ENCODE measurements around the gene RTP5.
"Not testable (repeated sequence)": the region's sequence is repeated elsewhere in the genome, so short reads cannot be mapped to it uniquely, and the experiment has no call there.

The RTP5 gene

DNA sequence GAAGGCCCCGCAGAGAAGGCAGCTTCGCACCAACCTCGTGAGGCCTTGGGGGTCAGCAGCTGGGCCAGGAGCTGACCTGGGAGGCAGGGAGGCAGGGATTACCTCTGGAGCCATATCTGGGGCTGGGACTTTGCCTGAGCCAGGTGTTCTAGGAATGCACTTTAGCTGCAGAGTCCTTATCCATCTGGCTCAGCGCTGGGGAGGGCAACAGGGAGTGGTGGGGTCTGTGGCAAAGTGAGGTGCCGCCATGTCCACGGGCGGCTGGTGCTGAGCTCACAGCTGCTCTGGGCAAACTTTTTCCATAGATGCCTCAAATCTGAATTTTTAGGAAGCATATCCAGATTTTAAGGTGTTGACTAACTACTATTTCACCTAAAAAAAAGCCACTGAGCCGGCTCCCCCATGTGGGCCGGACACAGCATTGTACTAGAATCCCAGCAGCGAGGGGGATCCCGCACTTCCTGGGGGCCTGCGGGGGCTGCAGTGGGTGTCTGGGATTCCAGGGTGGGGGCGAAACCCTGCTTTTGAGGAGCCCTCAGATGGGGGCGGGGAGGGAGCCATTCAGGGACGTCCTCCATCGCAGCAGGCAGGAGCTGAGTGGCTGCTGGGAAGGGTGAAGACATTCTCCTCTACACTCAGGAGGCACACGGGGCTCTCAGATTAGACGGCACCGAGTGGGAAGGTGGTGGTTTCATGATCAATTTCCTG is 34.6 kb downstream of the RTP5 start:
- Histone ChIP-seq H3K36me3 (ENCODE audit: control insufficient read depth in 1 of 2, insufficient read depth in 2 of 2, low read length in 2 of 2) (no peaks in the 10 kb centered on the region), H3K4me1 (ENCODE audit: control insufficient read depth in 1 of 2, insufficient read depth in 2 of 2, low read length in 2 of 2) (peaks cover 0 to 2% of the 10 kb centered on the region in 2 donors), H3K27me3 (ENCODE audit: low read depth, low read length) (no peaks in the 10 kb centered on the region), H3K27ac (ENCODE audit: low read length) (no peak overlapping the region), H3K4me3 (ENCODE audit: low read depth in 1 of 2, low read length in 2 of 2) (no peak overlapping the region), H3K9me3 (ENCODE audit: control insufficient read depth in 1 of 2, low read length in 2 of 2) (no peaks in the 10 kb centered on the region)

DNA sequence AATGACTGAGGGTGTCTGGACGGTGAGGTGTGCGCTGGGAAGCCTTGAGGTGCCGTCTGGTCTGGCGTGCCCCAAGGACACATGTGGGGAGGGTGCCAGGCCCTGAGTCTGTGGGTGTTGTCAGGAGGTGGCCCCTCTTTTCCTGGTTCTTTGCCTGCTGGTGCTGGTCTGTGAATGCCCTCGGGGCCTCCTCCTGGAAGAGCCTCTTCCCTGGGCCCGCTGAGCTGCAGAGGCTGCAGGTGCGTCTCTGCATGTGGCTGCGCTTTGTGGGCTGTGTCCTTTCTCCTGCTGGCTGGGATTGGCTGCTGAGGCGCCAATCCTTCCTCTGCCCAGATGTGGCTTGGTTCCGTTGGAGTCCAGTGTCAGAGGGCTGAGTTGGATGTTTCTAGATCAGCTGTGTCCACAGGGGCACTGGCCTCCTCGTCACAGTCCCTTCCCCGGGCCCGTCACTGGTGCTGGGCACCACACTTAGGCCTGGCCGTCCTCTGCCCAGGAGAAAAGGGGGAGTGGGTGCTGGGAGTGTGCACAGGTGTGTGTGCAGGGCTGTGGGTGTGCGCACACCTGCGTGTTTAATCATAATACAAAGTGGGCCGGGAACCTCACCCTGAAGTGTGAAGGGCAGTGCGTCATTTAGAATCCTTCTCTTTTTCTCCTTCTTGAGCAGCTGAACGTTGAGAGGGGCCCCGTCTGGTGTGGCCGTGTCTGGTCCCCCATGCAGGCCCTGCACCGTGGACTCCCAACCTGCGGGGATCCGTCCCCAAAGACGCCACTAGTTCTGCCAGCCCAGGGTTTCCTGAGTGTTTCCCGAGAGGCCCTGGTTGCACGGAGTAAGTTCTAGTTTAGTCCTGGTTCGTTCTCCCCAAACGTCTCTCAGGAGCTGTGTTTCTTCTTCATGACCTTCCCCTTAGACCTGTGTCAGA is 35.5 kb downstream of the RTP5 start:
- Histone ChIP-seq H3K27ac (ENCODE audit: low read length) (no peak overlapping the region), H3K9me3 (ENCODE audit: control insufficient read depth in 1 of 2, low read length in 2 of 2) (no peaks in the 10 kb centered on the region), H3K4me3 (ENCODE audit: low read depth in 1 of 2, low read length in 2 of 2) (no peak overlapping the region), H3K36me3 (ENCODE audit: control insufficient read depth in 1 of 2, insufficient read depth in 2 of 2, low read length in 2 of 2) (no peaks in the 10 kb centered on the region), H3K27me3 (ENCODE audit: low read depth, low read length) (no peaks in the 10 kb centered on the region), H3K4me1 (ENCODE audit: control insufficient read depth in 1 of 2, insufficient read depth in 2 of 2, low read length in 2 of 2) (no peaks in the 10 kb centered on the region)

DNA sequence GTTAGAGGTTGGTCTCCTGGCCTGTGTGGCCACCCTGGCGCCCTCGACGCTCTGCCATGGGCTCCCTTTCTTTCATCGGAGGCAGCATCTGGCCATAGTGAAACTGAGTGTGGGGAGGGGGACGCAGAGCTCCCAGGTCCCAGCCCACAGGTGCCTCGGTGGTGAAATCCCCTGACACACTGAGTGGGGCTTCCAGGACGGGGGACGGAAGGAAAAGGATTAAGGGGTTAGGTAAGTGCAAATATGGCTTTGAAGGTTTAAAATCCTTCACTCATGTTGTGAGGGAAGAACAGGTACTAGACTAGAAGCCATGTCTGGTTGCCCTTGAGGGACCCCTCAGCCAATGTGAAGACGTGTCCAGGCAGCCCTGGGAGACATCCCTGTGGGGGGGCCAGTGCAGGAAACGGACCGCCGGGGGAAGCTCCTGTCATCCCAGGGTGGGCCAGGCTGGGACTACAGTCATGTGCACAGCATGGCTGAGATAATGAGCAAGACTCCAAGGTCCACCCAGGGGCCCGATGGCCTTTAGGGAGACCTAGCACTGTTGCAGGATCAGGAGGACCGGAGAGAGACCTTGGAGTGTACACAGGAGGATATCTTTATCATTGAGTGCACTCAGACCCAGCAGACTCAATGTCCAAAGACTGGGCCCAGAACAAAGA is 36.3 kb downstream of the RTP5 start:
- no peak overlapping the region for H3K4me3 ChIP-seq (ENCODE audit: low read depth in 1 of 2, low read length in 2 of 2)
- no peaks in the 10 kb centered on the region for H3K27me3 ChIP-seq (ENCODE audit: low read depth, low read length)
- no peaks in the 10 kb centered on the region for H3K4me1 ChIP-seq (ENCODE audit: control insufficient read depth in 1 of 2, insufficient read depth in 2 of 2, low read length in 2 of 2)
- no peaks in the 10 kb centered on the region for H3K9me3 ChIP-seq (ENCODE audit: control insufficient read depth in 1 of 2, low read length in 2 of 2)
- H3K36me3 ChIP-seq (ENCODE audit: control insufficient read depth in 1 of 2, insufficient read depth in 2 of 2, low read length in 2 of 2): no peaks in the 10 kb centered on the region
- no peak overlapping the region for H3K27ac ChIP-seq (ENCODE audit: low read length)

DNA sequence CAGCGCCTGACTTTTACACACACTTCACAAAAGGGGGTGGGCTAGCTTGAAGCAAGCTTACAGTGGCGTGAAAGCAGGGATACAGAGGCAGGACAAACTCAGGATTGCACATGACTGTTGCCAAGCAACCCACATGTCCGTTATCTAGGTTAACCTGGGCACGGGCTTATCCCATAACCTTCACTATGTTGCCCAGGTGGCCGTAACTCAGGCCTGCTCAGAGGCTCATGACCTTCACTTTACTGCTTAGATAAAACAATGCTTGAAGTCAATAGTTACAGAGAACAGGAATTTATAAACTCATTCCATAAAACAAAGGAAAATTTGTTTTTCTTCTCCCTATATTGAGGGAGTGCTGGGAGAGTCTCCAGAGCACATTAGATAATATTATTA is 36.8 kb downstream of the RTP5 start:
- not testable (repeated sequence) for H3K9me3 ChIP-seq (ENCODE audit: control insufficient read depth in 1 of 2, low read length in 2 of 2); H3K36me3 ChIP-seq (ENCODE audit: control insufficient read depth in 1 of 2, insufficient read depth in 2 of 2, low read length in 2 of 2); H3K4me3 ChIP-seq (ENCODE audit: low read depth in 1 of 2, low read length in 2 of 2); H3K27me3 ChIP-seq (ENCODE audit: low read depth, low read length); H3K4me1 ChIP-seq (ENCODE audit: control insufficient read depth in 1 of 2, insufficient read depth in 2 of 2, low read length in 2 of 2); H3K27ac ChIP-seq (ENCODE audit: low read length)

- H3K4me1 ChIP-seq (ENCODE audit: control insufficient read depth in 1 of 2, insufficient read depth in 2 of 2, low read length in 2 of 2): no peaks in the 10 kb centered on the region
- no peaks in the 10 kb centered on the region for H3K36me3 ChIP-seq (ENCODE audit: control insufficient read depth in 1 of 2, insufficient read depth in 2 of 2, low read length in 2 of 2)
- no peak overlapping the region for H3K27ac ChIP-seq (ENCODE audit: low read length)
- H3K4me3 ChIP-seq (ENCODE audit: low read depth in 1 of 2, low read length in 2 of 2): no peak overlapping the region
- H3K9me3 ChIP-seq (ENCODE audit: control insufficient read depth in 1 of 2, low read length in 2 of 2): no peaks in the 10 kb centered on the region
- H3K27me3 ChIP-seq (ENCODE audit: low read depth, low read length): no peaks in the 10 kb centered on the region
Measured at GRCh38 chr2:241906826-241907570, 37.5 kb downstream of the RTP5 start.

DNA sequence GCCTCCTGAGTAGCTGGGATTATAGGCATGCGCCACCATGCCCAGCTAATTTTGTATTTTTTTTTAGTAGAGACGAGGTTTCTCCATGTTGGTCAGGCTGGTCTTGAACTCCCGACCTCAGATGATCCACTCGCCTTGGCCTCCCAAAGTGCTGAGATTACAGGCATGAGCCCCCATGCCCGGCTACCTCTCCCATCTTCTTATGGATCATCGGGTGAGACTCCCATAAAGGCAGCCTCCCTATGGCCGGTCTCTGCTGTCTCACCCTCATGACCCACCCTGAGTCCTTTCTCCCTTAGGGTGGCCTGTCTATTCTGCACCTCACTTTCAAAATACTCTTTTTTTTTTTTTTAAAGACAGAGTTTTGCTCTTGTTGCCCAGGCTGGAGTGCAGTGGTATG is 38.3 kb downstream of the RTP5 start:
- H3K36me3 ChIP-seq (ENCODE audit: control insufficient read depth in 1 of 2, insufficient read depth in 2 of 2, low read length in 2 of 2); H3K4me3 ChIP-seq (ENCODE audit: low read depth in 1 of 2, low read length in 2 of 2); H3K27me3 ChIP-seq (ENCODE audit: low read depth, low read length); H3K4me1 ChIP-seq (ENCODE audit: control insufficient read depth in 1 of 2, insufficient read depth in 2 of 2, low read length in 2 of 2); H3K9me3 ChIP-seq (ENCODE audit: control insufficient read depth in 1 of 2, low read length in 2 of 2); H3K27ac ChIP-seq (ENCODE audit: low read length): not testable (repeated sequence)

GRCh38 chr2:241908686-241909420 is 39.3 kb downstream of the RTP5 start:
- no peaks in the 10 kb centered on the region for H3K4me1 ChIP-seq (ENCODE audit: control insufficient read depth in 1 of 2, insufficient read depth in 2 of 2, low read length in 2 of 2)
- no peaks in the 10 kb centered on the region for H3K27me3 ChIP-seq (ENCODE audit: low read depth, low read length)
- H3K27ac ChIP-seq (ENCODE audit: low read length): no peak overlapping the region
- peaks cover 0 to 6% of the 10 kb centered on the region in 2 donors for H3K9me3 ChIP-seq (ENCODE audit: control insufficient read depth in 1 of 2, low read length in 2 of 2)
- no peaks in the 10 kb centered on the region for H3K36me3 ChIP-seq (ENCODE audit: control insufficient read depth in 1 of 2, insufficient read depth in 2 of 2, low read length in 2 of 2)
- no peak overlapping the region for H3K4me3 ChIP-seq (ENCODE audit: low read depth in 1 of 2, low read length in 2 of 2)

- Histone ChIP-seq H3K4me1 (ENCODE audit: control insufficient read depth in 1 of 2, insufficient read depth in 2 of 2, low read length in 2 of 2) (no peaks in the 10 kb centered on the region), H3K9me3 (ENCODE audit: control insufficient read depth in 1 of 2, low read length in 2 of 2) (peaks cover 0 to 6% of the 10 kb centered on the region in 2 donors), H3K27me3 (ENCODE audit: low read depth, low read length) (no peaks in the 10 kb centered on the region), H3K36me3 (ENCODE audit: control insufficient read depth in 1 of 2, insufficient read depth in 2 of 2, low read length in 2 of 2) (no peaks in the 10 kb centered on the region), H3K27ac (ENCODE audit: low read length) (no peak overlapping the region), H3K4me3 (ENCODE audit: low read depth in 1 of 2, low read length in 2 of 2) (no peak overlapping the region)
Measured at GRCh38 chr2:241909769-241910168, 40.2 kb downstream of the RTP5 start.

GRCh38 chr2:241910604-241911520 is 41.3 kb downstream of the RTP5 start:
- Histone ChIP-seq H3K27ac (ENCODE audit: low read length) (no peak overlapping the region), H3K4me3 (ENCODE audit: low read depth in 1 of 2, low read length in 2 of 2) (no peak overlapping the region), H3K36me3 (ENCODE audit: control insufficient read depth in 1 of 2, insufficient read depth in 2 of 2, low read length in 2 of 2) (no peaks in the 10 kb centered on the region), H3K4me1 (ENCODE audit: control insufficient read depth in 1 of 2, insufficient read depth in 2 of 2, low read length in 2 of 2) (no peaks in the 10 kb centered on the region), H3K9me3 (ENCODE audit: control insufficient read depth in 1 of 2, low read length in 2 of 2) (peaks cover 0 to 6% of the 10 kb centered on the region in 2 donors), H3K27me3 (ENCODE audit: low read depth, low read length) (no peaks in the 10 kb centered on the region)

DNA sequence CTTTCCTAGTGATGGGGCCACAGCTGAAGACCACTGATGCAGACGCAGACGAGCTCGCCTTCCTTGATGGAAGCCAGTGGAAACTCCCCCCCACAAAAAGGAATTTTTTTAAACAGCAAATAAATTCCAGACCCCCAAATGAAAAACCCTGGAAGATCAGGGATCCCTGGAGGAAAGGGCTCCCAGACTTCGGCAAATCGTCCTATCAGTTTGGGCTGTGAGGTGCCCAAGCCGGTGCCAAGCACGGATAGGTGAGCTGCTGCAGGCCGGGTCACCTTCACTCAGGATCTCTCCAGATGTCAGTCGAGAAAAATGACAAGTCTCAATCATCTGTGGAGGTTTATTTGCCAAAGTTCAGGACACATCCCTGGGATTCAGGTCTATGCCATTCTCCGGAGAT is 42.0 kb downstream of the RTP5 start:
- Histone ChIP-seq H3K27me3 (ENCODE audit: low read depth, low read length) (no peaks in the 10 kb centered on the region), H3K9me3 (ENCODE audit: control insufficient read depth in 1 of 2, low read length in 2 of 2) (peaks cover 0 to 6% of the 10 kb centered on the region in 2 donors), H3K36me3 (ENCODE audit: control insufficient read depth in 1 of 2, insufficient read depth in 2 of 2, low read length in 2 of 2) (no peaks in the 10 kb centered on the region), H3K4me3 (ENCODE audit: low read depth in 1 of 2, low read length in 2 of 2) (no peak overlapping the region), H3K4me1 (ENCODE audit: control insufficient read depth in 1 of 2, insufficient read depth in 2 of 2, low read length in 2 of 2) (no peaks in the 10 kb centered on the region), H3K27ac (ENCODE audit: low read length) (no peak overlapping the region)
